Measurements from ENCODE around the gene TBC1D1. TPM values are rescaled to one million over a fixed set of nuclear protein-coding genes. Genes with fewer than 3 reads are reported as not detected.

TBC1D1 gene
- total RNA-seq, 5 donors from 2014 or later (not counting 1 experiment from before 2014, with no cell fraction given), result 46.3 to 58.1 (median 47.6) TPM

DNA sequence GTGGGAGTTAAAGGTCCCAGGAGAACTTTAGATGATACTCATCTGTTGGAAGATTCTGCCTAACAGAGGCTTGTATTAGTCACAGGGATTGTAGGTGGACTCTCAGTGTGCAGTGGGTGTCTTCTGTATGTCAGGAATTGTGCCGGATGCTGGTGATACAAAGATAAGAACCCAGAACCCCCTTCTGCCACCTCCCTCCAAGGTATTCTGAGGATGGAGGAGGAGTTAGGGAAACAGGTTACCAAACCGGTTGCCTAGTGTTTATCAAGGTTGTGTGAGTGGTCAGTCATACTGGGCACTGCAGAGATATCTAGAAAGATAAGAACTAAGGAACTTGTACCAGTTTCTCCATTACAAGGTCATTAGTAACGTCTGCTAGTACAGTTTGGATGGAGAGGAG, 130.9 kb downstream of the TBC1D1 start:
- H3K27ac ChIP-seq (ENCODE audit: low read length), result no peak overlapping the region
- ATAC-seq (replicated peaks in 1 of 4) (no peak), DNase-seq (no peak)
- 100% methylated on average over 1 of the region's 3 CpGs for WGBS (ENCODE audit: insufficient coverage)
- H3K4me1 ChIP-seq (ENCODE audit: control insufficient read depth in 1 of 2, extremely low read depth in 1 of 2, insufficient read depth in 2 of 2, low read length in 2 of 2), result no peaks in the 10 kb centered on the region
- ChIA-PET CTCF (no interaction called here), POLR2A (no interaction called here)
- no peak overlapping the region for H3K4me3 ChIP-seq (ENCODE audit: control insufficient read depth in 1 of 2, extremely low read depth in 1 of 2, low read length in 1 of 2)
- H3K27me3 Mint-ChIP-seq, result no peaks in the 10 kb centered on the region
- H3K9me3 Mint-ChIP-seq, result peaks cover 0 to 3% (median 0%) of the 10 kb centered on the region in 3 donors
- no peak overlapping the region for H3K27ac Mint-ChIP-seq
- no peaks in the 10 kb centered on the region for H3K9me3 ChIP-seq
- H3K4me1 Mint-ChIP-seq, result peaks cover 2 to 12% (median 10%) of the 10 kb centered on the region in 3 donors
- H3K27me3 ChIP-seq (replicated peaks in 1 of 2; ENCODE audit: control insufficient read depth in 2 of 2, extremely low read depth in 1 of 2, insufficient read depth in 2 of 2, low read length in 1 of 2), result no peaks in the 10 kb centered on the region
- H3K36me3 ChIP-seq (ENCODE audit: control insufficient read depth in 2 of 2, extremely low read depth in 1 of 2, insufficient read depth in 1 of 2, low read length in 1 of 2), result peaks cover 0 to 37% of the 10 kb centered on the region in 2 donors
- H3K4me3 Mint-ChIP-seq, result no peak overlapping the region
- H3K36me3 Mint-ChIP-seq, result peaks cover 47% of the 10 kb centered on the region

DNA sequence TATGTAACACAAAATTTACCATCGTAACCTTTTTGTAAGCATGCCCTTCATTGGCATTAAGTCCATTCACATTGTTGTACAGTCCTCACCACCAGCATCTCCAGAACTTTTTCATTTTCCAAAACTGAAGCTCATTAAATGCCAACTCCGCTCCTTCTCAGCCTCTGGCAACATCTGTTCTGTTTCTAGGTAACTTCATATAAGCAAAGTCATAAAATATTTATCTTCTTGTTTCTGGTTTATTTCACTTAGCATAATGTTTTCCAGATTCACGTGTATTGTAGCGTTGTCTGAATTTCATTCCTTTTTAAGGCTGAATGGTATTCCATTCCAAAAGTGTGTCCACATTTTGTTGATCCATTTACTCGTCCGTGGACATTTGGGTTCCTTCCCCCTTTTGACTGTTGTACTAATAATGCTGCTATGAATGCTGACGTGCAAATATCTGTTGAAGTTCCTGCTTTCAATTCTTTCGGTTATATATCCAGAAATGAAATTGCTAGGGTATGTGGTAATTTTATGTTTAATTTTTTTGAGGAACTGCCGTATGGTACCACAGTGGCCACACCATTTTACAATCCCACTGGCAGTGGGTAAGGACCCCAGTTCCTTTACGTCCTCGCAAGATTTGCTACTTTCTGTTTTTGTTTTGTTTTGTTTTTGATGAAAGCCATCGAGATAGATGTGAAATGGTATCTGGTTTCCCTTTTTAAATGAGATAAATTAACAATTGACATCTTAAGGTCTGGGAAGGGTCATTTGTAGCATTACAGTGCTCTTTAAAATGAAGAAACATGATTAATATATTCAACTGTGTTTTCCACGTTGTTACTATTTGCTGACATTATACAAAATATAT, 132.7 kb downstream of the TBC1D1 start:
- no peaks in the 10 kb centered on the region for H3K9me3 ChIP-seq
- H3K9me3 Mint-ChIP-seq, result peaks cover 0 to 3% (median 0%) of the 10 kb centered on the region in 3 donors
- no peaks in the 10 kb centered on the region for H3K27me3 Mint-ChIP-seq
- H3K4me1 ChIP-seq (ENCODE audit: control insufficient read depth in 1 of 2, extremely low read depth in 1 of 2, insufficient read depth in 2 of 2, low read length in 2 of 2), result no peaks in the 10 kb centered on the region
- H3K4me3 ChIP-seq (ENCODE audit: control insufficient read depth in 1 of 2, extremely low read depth in 1 of 2, low read length in 1 of 2), result no peak overlapping the region
- H3K27me3 ChIP-seq (replicated peaks in 1 of 2; ENCODE audit: control insufficient read depth in 2 of 2, extremely low read depth in 1 of 2, insufficient read depth in 2 of 2, low read length in 1 of 2), result no peaks in the 10 kb centered on the region
- ChIA-PET POLR2A (interaction anchor here in 1 of 2 donors (0.6 kb wide), 2 partner anchors 106 to 1222 kb away, joined by 4 to 5 read pairs; no protein-coding TSS in a partner anchor), CTCF (interaction anchor here in 1 of 2 donors (0.7 to 1.2 kb wide), 2 partner anchors 53 to 179 kb away, joined by 3 to 7 read pairs; no protein-coding TSS in a partner anchor)
- H3K36me3 Mint-ChIP-seq, result peaks cover 52% of the 10 kb centered on the region
- H3K27ac ChIP-seq (ENCODE audit: low read length), result no peak overlapping the region
- 100% methylated on average over 2 of the region's 13 CpGs for WGBS (ENCODE audit: insufficient coverage)
- no peak overlapping the region for H3K27ac Mint-ChIP-seq
- H3K4me1 Mint-ChIP-seq, result peaks cover 2 to 12% (median 10%) of the 10 kb centered on the region in 3 donors
- DNase-seq, result no peak
- peaks cover 0 to 45% of the 10 kb centered on the region in 2 donors for H3K36me3 ChIP-seq (ENCODE audit: control insufficient read depth in 2 of 2, extremely low read depth in 1 of 2, insufficient read depth in 1 of 2, low read length in 1 of 2)
- ATAC-seq (replicated peaks in 1 of 4), result no peak
- no peak overlapping the region for H3K4me3 Mint-ChIP-seq

DNA sequence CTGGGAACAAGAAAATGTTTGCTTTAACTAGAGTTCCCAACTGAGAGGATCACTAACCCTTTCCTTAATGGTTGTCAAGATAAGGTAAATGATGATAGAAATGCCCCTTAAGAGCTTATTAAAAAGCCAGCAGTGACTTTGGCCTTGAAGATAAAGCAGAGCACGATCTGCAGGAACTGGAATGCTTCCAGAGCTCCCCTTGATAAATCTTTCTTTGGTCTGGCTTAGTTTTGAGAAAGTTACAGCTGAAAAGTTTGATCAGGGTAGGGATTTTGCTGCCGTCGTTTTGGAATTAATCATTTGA, 133.3 kb downstream of the TBC1D1 start:
- Mint-ChIP-seq H3K4me1 (peaks cover 2 to 12% (median 10%) of the 10 kb centered on the region in 3 donors), H3K27ac (no peak overlapping the region), H3K36me3 (peaks cover 57% of the 10 kb centered on the region), H3K9me3 (peaks cover 0 to 3% (median 0%) of the 10 kb centered on the region in 3 donors), H3K27me3 (no peaks in the 10 kb centered on the region), H3K4me3 (no peak overlapping the region)
- Histone ChIP-seq H3K27me3 (replicated peaks in 1 of 2; ENCODE audit: control insufficient read depth in 2 of 2, extremely low read depth in 1 of 2, insufficient read depth in 2 of 2, low read length in 1 of 2) (no peaks in the 10 kb centered on the region), H3K9me3 (no peaks in the 10 kb centered on the region), H3K27ac (ENCODE audit: low read length) (no peak overlapping the region), H3K36me3 (ENCODE audit: control insufficient read depth in 2 of 2, extremely low read depth in 1 of 2, insufficient read depth in 1 of 2, low read length in 1 of 2) (peaks cover 0 to 49% of the 10 kb centered on the region in 2 donors), H3K4me3 (ENCODE audit: control insufficient read depth in 1 of 2, extremely low read depth in 1 of 2, low read length in 1 of 2) (no peak overlapping the region), H3K4me1 (ENCODE audit: control insufficient read depth in 1 of 2, extremely low read depth in 1 of 2, insufficient read depth in 2 of 2, low read length in 2 of 2) (no peaks in the 10 kb centered on the region)
- ChIA-PET CTCF (interaction anchor here in 1 of 2 donors (1.2 kb wide), 1 partner anchor 53 kb away, joined by 7 read pairs; no protein-coding TSS in a partner anchor), POLR2A (no interaction called here)
- DNase-seq (no peak), ATAC-seq (replicated peaks in 1 of 4) (no peak)
- no CpG with 5 or more reads among the region's 3 CpGs for WGBS (ENCODE audit: insufficient coverage)

DNA sequence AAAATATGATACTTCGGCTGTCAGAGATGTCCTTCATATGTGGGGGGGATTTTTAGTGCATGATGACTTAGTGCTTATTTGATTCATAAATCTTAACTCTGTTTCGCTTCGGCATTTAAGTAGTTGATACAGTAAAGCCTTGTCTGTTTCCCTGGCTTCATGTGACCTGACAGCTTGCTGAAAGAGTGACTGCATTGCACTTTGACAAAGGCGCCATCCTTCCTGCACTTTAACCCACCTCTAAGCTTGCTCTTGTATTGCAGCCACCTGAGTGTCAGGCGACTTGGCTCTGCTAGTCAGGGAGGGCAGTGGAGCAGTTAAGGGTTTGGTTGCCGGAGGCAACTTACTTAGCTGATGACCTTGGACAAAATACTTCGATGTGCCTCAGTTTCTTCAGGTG, 134.8 kb downstream of the TBC1D1 start:
- WGBS (ENCODE audit: insufficient coverage), result no CpG with 5 or more reads among the region's 7 CpGs
- H3K36me3 ChIP-seq (ENCODE audit: control insufficient read depth in 2 of 2, extremely low read depth in 1 of 2, insufficient read depth in 1 of 2, low read length in 1 of 2), result peaks cover 0 to 57% of the 10 kb centered on the region in 2 donors
- H3K4me3 Mint-ChIP-seq, result no peak overlapping the region
- no peaks in the 10 kb centered on the region for H3K27me3 ChIP-seq (replicated peaks in 1 of 2; ENCODE audit: control insufficient read depth in 2 of 2, extremely low read depth in 1 of 2, insufficient read depth in 2 of 2, low read length in 1 of 2)
- H3K36me3 Mint-ChIP-seq, result peaks cover 64% of the 10 kb centered on the region
- peaks cover 2 to 12% (median 10%) of the 10 kb centered on the region in 3 donors for H3K4me1 Mint-ChIP-seq
- POLR2A ChIA-PET, result interaction anchor here in 1 of 2 donors (0.7 kb wide), 1 partner anchor 11 kb away, joined by 4 read pairs; no protein-coding TSS in a partner anchor
- ATAC-seq (replicated peaks in 1 of 4) (no peak), DNase-seq (no peak)
- peaks cover 0 to 3% (median 0%) of the 10 kb centered on the region in 3 donors for H3K9me3 Mint-ChIP-seq
- H3K9me3 ChIP-seq, result no peaks in the 10 kb centered on the region
- no peaks in the 10 kb centered on the region for H3K27me3 Mint-ChIP-seq
- CTCF ChIA-PET, result interaction anchor here in 1 of 2 donors (0.6 kb wide), 1 partner anchor 24 kb away, joined by 3 read pairs; no protein-coding TSS in a partner anchor
- H3K4me3 ChIP-seq (ENCODE audit: control insufficient read depth in 1 of 2, extremely low read depth in 1 of 2, low read length in 1 of 2), result no peak overlapping the region
- H3K27ac Mint-ChIP-seq, result peak overlapping the region in 1 of 2 donors; percentile 41
- no peaks in the 10 kb centered on the region for H3K4me1 ChIP-seq (ENCODE audit: control insufficient read depth in 1 of 2, extremely low read depth in 1 of 2, insufficient read depth in 2 of 2, low read length in 2 of 2)
- H3K27ac ChIP-seq (ENCODE audit: low read length), result no peak overlapping the region

DNA sequence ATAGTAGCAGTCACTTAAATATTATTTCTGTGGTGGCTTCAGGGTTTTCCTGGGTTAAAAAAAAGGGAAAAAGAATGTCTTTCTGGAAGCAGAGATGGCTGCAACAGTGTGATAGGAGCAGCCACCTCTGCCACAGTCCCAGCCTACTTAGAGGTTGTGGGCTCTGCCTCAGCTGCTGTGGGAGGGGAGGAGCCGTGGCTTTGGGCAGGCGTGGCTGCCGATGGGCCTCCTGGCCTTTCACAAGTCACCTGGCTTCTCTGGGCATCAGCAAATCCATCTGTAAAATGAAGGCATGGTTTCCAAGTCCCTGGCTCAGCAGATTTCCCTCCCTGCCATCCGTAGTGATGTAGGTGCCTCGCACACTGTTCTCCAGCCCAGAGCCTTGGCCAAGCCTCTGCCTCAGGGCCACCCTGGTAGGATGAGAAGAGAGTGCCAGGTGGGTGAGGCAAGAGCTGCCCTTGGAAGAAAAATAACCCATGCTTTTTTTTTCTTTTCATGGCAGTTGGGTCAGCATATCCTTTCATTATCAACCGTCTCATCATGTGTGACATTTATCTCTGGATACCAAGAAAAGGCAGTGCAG, 135.4 kb downstream of the TBC1D1 start:
- H3K27ac ChIP-seq (ENCODE audit: low read length), result no peak overlapping the region
- H3K4me3 Mint-ChIP-seq, result no peak overlapping the region
- no peaks in the 10 kb centered on the region for H3K9me3 Mint-ChIP-seq
- H3K4me3 ChIP-seq (ENCODE audit: control insufficient read depth in 1 of 2, extremely low read depth in 1 of 2, low read length in 1 of 2), result no peak overlapping the region
- H3K9me3 ChIP-seq, result no peaks in the 10 kb centered on the region
- ChIA-PET CTCF (interaction anchor here in 1 of 2 donors (1.4 kb wide), 1 partner anchor 222 kb away, joined by 5 read pairs; no protein-coding TSS in a partner anchor), POLR2A (interaction anchor here in 1 of 2 donors (0.7 kb wide), 1 partner anchor 10 kb away, joined by 4 read pairs; no protein-coding TSS in a partner anchor)
- no peak overlapping the region for H3K27ac Mint-ChIP-seq
- H3K4me1 Mint-ChIP-seq, result peaks cover 2 to 12% (median 8%) of the 10 kb centered on the region in 3 donors
- peaks cover 0 to 56% of the 10 kb centered on the region in 2 donors for H3K36me3 ChIP-seq (ENCODE audit: control insufficient read depth in 2 of 2, extremely low read depth in 1 of 2, insufficient read depth in 1 of 2, low read length in 1 of 2)
- H3K27me3 Mint-ChIP-seq, result no peaks in the 10 kb centered on the region
- 100% methylated on average over 2 of the region's 6 CpGs for WGBS (ENCODE audit: insufficient coverage)
- no peaks in the 10 kb centered on the region for H3K4me1 ChIP-seq (ENCODE audit: control insufficient read depth in 1 of 2, extremely low read depth in 1 of 2, insufficient read depth in 2 of 2, low read length in 2 of 2)
- H3K27me3 ChIP-seq (replicated peaks in 1 of 2; ENCODE audit: control insufficient read depth in 2 of 2, extremely low read depth in 1 of 2, insufficient read depth in 2 of 2, low read length in 1 of 2), result no peaks in the 10 kb centered on the region
- DNase-seq (no peak), ATAC-seq (replicated peaks in 1 of 4) (no peak)
- H3K36me3 Mint-ChIP-seq, result peaks cover 59% of the 10 kb centered on the region

DNA sequence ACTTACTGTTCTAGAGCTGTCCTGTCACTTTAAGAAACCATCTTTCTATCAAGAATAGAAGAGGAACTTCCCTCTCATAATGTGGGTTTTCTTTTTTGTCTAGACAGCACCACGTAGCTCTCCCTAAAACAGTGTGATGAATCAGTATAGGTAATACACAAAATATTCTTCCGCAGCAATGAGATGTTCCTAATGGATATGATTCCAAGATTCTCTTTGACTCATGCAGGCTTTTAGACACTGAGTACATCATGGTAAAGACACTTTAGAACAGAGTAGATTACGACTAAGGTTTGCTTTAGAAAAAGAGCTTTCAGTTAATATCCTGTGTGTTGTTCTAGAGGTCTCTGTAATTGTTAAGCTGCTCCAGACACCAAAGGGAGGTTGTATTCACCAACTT, 139.1 kb downstream of the TBC1D1 start:
- Mint-ChIP-seq H3K27me3 (no peaks in the 10 kb centered on the region), H3K4me1 (no peaks in the 10 kb centered on the region), H3K4me3 (no peak overlapping the region), H3K9me3 (no peaks in the 10 kb centered on the region), H3K36me3 (peaks cover 29% of the 10 kb centered on the region), H3K27ac (no peak overlapping the region)
- peaks cover 0 to 43% of the 10 kb centered on the region in 2 donors for H3K36me3 ChIP-seq (ENCODE audit: control insufficient read depth in 2 of 2, extremely low read depth in 1 of 2, insufficient read depth in 1 of 2, low read length in 1 of 2)
- POLR2A ChIA-PET, result no interaction called here
- DNase-seq (no peak), ATAC-seq (replicated peaks in 1 of 4) (no peak)
- no peak overlapping the region for H3K4me3 ChIP-seq (ENCODE audit: control insufficient read depth in 1 of 2, extremely low read depth in 1 of 2, low read length in 1 of 2)
- H3K9me3 ChIP-seq, result no peaks in the 10 kb centered on the region
- no peaks in the 10 kb centered on the region for H3K27me3 ChIP-seq (replicated peaks in 1 of 2; ENCODE audit: control insufficient read depth in 2 of 2, extremely low read depth in 1 of 2, insufficient read depth in 2 of 2, low read length in 1 of 2)
- whole genome bisulfite sequencing (ENCODE audit: insufficient coverage), result 57% methylated on average over 1 of the region's 3 CpGs
- no peak overlapping the region for H3K27ac ChIP-seq (ENCODE audit: low read length)
- no peaks in the 10 kb centered on the region for H3K4me1 ChIP-seq (ENCODE audit: control insufficient read depth in 1 of 2, extremely low read depth in 1 of 2, insufficient read depth in 2 of 2, low read length in 2 of 2)
- CTCF ChIA-PET, result interaction anchor here in 1 of 2 donors (0.5 to 1.7 kb wide), 2 partner anchors 47 to 230 kb away, joined by 4 to 7 read pairs; no protein-coding TSS in a partner anchor

All from T-cell (primary cell).